Left lobe of liver (tissue), 2 donors: ENCODE data around the gene CYTH2. TPM values are rescaled to one million over a fixed set of nuclear protein-coding genes. Genes with fewer than 3 reads are reported as not detected.
A peak's percentile ranks its signal among the peaks of the same experiment; 100 is the strongest.
"Not testable (repeated sequence)": the region's sequence is repeated elsewhere in the genome, so short reads cannot be mapped to it uniquely, and the experiment has no call there.

Experiments used
- ATAC-seq: fragments of 200-7000 bp; cut with Tn5 transposase; one replicate; pipeline ENCODE4 v1.9.1; 2020; ENCODE audit warnings: mild to moderate bottlenecking, moderate library complexity
- DNase-seq: peaks from one replicate; pipeline ENCODE4 v3.0.0-alpha.2; 2020; ENCODE audit warnings: low spot score
- total RNA-seq: library from RNA; stranded (reverse); gene quantifications from one replicate; pipeline ENCODE4 v1.2.1, GENCODE V29; 2021
- donor health status: DM: no; HTN: no; CAD: no; lungs with moderate emphysema.
- donor health status: DM: no; HTN: yes; CAD: no.

The CYTH2 gene
- total RNA-seq, 1 donor from 2014 or later = 13.9 TPM

DNA sequence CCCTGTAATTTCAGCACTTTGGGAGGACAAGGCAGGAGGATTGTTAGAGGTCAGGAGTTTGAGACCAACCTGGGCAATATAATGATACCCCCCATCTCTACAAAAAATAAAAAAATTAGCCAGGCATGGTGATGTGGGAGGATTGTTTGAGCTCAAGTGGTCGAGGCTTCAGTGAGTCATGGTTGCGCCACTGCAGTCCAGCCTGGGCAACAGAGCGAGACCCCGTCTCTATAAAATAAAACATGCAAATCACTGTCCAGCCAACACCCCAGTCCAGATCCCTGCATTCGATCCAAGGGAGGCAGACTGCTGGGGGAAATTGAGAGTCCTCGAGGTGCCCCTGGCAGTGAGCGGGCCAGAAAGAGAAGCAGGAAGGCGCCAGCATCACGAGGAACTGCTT lies 7.0 kb downstream of the CYTH2 start:
- ATAC-seq = no peak
- no peak for DNase-seq

DNA sequence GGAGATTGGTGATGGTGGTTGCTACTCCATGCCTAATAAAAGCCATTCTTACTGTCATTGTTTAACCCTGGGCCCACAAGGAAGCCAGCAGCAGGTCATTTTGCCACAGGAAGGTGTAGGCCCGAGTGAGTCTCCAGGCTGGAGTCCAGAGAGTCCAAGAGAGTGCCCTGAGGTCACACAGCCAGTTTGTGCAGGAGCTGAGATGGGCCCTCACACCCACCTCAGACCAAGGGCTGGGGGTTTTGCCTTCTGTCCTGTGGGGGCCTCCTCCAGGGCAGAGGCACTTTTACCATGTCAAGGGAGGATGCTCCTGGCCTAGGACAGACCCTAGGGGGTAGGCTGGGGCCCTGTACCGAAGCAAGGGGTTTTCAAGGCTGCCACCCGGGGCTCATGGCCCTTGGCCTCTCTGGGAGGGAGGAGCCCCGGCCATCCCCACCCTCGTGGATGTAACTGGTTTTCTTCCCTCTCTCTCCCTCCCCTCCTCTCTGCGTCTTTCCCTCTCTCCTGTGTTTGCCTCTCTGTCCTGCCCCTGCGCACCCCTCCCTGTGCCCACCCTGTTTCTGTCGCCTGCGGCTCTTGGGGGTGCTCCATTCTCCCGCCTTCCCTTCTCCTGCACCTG lies 8.0 kb downstream of the CYTH2 start:
- no peak for DNase-seq
- no peak for ATAC-seq

DNA sequence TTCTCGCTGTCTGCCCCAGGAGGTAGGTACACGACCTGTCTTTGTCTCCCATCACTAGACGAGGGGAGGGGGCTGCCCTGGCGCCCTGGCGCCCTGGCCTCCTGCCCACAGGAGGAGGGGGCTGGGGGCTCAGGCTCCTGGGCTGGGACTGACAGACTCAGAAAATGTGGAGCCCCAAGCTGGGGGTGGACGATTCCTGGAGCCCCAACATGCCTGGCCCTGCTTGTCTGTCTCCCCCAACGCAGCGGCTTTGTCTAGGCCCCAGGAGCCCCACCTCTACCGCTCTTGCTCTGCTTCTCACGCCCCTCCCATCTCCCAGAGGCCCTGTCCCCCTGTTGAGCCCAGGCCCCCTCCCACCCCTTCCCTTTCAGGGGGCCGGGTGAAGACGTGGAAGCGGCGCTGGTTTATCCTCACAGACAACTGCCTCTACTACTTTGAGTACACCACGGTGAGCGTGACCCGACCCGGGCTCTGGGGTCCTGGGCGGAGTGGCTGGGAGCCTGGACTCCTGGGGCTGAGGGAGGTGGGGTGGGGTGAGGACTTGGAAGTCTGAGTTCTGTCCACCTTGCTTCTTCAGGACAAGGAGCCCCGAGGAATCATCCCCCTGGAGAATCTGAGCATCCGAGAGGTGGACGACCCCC lies 8.6 kb downstream of the CYTH2 start:
- no peak for DNase-seq
- no peak for ATAC-seq

DNA sequence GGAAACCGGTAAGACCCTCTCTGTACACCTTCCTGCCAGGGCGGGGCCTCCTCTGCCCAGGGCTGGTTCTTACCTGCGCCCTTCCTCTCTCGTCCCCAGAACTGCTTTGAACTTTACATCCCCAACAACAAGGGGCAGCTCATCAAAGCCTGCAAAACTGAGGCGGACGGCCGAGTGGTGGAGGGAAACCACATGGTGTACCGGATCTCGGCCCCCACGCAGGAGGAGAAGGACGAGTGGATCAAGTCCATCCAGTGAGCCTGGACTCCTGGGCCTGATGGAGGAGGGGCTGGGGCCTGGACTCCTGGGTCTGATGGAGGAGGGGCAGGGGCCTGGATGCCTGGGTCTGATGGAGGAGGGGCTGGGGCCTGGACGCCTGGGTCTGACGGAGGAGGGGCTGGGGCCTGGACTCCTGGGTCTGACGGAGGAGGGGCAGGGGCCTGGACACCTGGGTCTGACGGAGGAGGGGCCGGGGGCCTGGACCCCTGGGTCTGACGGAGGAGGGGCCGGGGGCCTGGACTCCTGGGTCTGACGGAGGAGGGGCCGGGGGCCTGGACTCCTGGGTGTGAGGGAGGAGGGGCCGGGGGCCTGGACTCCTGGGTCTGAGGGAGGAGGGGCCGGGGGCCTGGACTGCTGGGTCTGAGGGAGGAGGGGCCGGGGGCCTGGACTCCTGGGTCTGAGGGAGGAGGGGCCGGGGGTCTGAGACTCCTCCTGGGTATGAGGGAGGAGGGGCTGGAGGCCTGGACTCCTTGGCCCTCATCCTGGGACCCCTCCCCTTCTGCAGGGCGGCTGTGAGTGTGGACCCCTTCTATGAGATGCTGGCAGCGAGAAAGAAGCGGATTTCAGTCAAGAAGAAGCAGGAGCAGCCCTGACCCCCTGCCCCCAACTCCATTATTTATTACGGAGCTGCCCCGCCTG lies 9.4 kb downstream of the CYTH2 start:
- ATAC-seq = no peak
- no peak for DNase-seq

DNA sequence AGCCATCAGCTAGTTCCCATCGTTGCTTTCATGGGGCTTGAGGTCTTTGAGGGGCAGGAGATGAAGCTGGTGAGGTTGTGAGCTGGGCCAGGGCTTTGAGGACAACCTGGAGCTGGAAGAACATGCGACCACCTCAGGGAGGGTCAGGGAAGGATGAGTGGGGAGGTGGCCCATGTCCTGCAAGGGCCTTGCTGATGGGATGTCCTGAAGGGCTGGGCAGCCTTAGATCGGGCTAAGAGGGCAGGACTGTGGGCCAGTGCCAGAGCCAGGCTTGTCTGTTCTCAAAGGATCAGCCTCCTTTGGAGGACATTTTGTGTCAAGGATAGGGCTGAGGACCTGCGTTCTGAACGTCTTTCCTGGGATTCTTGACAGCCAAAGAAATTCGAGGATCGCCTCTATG lies 10.5 kb downstream of the CYTH2 start:
- peak; percentile 4 for ATAC-seq
- DNase-seq = no peak

DNA sequence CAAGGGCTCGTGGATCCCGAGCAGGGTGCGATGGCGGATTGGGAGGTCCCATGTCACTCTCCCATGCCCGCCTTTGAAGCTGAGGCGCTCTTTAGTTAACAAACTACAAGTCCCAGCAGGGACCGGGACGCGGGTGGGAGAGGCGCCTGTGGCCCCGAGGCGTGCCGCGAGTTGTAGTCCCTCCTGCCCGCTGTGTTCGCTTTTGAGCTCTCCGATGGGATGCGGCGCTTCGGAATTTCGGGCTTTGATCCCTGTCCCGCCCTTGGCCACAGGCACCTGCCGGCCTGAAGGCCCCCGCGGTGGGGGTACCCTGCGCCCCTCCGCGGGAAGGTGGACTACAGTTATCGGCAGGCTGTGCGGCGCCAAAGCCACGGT lies 11.0 kb downstream of the CYTH2 start:
- DNase-seq (no peak), ATAC-seq (peak; percentile 74)

DNA sequence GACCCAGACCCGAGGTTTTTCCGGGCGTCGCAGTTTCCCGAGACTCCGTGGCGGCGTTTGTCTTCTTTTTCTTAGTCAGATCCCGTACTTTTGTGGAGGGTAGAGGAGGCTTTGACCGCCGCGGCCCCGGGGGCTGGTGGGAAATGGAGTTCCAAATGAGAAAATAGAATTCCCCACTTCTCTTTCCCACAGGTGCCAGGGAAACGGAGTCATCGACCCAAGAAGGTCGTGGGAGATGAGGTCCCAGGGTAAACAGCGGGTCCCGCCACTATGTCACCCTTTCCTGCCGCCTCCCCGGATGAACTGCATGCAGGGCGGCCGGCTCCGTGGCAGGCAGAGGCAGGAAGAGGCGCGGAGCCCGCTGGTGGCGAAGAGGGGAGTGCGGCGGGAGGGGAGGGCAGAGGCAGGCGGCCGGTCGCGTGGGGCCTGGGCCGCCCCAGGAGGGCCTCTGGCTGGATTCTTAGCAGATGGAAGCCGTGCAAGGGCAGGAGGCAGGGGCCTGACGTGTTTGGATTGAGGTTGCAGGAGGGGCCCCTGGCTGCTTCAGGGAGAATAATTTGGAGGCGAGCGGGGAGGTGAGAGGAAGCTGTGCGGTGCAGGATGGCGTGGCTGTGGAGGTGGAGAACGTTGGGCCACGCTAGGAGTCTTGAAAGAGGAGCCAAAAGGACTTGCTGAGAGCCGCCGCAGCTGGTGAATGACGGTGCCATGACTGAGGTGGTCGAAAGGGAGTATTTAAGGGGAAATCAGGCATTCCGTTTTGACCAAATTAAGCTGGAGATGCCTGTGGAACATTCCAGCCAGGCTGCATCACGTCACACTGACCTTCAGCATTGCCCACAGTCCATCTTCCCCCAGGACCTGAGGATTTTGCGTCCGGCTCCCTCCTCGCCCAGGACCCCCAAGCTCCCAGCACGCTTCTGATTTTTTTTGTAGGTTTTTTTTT lies 11.7 kb downstream of the CYTH2 start:
- ATAC-seq = peak; percentile 70
- DNase-seq = no peak

DNA sequence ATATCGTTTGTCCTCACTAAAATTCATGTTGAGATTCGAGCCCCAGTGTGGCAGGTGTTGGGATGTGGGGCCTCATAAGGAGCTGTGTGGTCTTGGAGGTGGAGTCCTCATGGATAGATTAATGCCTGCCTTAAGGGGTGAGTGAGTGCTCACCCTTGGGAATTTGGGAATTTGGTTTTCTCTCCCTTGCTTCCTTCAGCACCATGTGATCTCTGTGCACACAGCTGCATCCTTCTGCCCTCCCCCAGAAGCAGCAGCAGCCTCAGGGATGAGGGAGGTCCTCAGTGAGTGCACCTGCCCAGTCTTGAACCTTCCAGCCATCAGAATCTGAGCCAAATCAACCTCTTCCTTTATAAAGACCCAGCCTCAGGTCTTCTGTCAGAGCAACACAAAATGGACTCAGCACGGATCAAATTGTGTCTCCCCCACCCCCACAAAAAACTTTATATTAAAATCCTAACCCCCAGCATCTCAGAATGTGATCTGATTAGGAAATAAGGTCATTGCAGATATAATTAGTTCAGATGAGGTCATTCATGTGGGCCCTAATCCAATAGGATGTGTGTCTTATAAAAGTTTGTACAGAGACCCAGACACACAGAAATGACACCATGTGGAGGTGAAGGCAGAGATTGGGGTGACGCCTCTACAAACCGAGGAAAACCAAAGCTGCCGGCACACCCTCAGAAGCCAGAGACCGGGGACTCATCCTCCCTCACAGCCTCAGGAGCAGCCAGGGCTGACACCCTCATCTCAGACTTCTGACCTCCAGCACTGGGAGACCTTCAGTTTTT lies 12.9 kb downstream of the CYTH2 start:
- no peak for DNase-seq
- ATAC-seq = no peak

DNA sequence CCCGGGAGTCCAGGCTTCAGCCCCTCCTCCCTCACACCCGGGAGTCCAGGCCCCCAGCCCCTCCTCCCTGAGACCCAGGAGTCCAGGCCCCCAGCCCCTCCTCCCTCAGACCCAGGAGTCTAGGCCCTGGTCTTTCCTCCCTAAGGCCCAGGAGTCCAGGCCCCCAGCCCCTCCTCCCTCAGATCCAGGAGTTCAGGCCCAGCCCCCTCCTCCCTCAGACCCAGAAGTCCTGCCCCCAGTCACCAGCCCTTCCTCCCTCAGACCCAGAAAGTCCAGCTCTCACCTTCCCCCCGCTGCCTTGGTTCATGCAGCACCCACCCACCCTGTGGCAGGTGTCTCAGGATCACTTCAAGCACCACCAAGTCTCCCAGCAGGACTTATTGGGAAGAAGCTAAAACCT lies 14.1 kb downstream of the CYTH2 start:
- no peak for DNase-seq
- ATAC-seq = no peak

DNA sequence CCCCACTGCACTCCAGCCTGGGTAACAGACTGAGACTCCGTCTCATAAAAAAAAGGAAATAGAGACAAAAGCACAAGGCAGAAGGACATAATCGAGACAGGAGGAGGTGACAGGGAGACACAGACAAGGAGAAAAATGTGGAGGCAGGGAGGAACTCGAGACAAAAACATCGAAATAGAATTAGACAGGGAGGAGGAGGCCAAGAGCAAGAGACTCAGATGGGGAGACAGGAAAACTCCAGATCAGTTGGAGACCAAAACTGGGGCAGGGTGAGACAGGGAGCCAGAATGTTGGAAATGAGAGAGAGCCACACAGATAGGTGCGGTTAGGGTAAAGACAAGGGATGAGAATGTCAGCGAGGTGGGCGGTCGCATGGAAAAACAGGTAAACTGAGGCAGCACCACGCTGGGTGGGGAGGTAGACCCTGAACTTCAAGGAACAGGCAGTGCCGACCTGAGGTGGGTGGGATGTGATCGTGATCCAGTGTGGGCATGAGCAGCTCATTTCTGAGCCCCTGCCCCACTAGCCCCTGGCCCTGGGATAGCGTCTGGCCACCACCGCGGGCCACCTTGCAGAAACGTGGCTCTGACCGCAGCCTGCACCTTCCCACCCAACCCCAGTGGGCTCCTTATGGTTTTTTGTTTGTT lies 15.2 kb downstream of the CYTH2 start:
- DNase-seq = no peak
- no peak for ATAC-seq

DNA sequence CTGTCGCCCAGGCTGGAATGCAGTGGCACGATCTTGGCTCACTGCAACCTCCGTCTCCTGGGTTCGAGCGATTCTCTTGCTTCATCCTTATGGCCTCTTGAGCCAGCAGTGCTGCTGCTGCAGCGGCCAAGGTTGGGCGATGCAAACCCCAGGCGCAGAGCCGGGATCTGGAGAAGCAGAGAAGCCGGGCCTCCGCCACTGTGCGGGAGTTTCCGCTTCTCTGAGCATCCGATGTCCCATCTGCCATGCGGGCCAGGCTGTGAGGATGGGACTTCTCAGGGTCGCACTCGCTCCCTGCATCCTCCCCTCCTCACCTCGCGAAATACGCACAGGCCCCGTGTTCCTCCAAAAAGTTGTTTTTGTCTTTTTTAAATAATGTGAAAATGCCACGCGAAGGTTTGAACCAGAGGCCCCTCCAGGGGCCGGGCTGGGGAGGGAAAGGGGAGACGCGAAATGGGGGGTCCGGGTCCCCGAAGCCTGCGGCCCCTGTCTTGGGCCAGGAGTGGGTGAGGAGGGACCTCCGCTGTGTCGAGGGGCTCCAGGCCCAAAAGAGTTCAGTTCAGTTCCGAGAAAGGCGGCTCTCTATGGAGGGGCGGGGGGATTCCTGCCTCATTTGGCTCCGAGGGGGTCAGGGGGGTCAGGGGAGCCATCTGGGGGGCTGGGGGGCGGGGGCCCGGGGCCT lies 15.9 kb downstream of the CYTH2 start:
- no peak for ATAC-seq

DNA sequence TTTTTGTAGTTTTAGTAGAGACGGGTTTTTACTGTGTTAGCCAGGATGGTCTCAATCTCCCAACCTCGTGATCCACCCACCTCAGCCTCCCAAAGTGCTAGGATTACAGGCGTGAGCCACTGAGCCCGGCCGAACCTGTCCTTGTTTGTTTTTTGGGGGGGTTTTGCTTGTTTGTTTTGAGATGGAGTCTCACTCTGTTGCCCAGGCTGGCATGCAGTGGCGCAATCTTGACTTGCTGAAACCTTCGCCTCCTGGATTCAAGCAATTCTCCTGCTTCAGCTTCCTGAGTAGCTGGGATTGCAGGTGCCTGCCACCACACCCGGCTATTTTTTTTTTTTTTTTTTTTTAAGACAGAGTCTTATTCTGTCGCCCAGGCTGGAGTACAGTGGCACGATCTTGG lies 17.5 kb downstream of the CYTH2 start:
- DNase-seq, ATAC-seq: not testable (repeated sequence)

More for the DNA sequence above, 15.9 kb downstream of the CYTH2 start:
- no peak for DNase-seq

DNA sequence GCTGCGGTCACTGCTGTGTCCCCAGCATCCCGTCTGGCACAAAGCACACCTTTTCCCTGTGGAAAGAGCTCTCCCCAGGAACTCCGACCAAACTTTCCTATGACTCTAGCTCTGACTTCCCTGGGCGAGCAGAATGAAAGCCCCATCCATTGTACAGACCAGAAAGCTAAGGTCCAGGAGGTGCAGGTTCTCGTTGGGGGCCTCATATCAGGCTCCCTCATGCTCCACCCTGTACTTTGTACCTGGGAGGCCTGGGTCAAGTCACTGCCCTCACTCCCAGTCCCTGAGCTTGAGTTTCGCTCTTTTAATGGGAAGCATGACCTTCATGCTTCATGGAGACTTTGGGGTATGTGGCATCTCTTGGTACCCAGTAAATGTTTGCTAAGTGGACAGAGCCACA lies 18.4 kb downstream of the CYTH2 start:
- ATAC-seq = no peak
- no peak for DNase-seq

DNA sequence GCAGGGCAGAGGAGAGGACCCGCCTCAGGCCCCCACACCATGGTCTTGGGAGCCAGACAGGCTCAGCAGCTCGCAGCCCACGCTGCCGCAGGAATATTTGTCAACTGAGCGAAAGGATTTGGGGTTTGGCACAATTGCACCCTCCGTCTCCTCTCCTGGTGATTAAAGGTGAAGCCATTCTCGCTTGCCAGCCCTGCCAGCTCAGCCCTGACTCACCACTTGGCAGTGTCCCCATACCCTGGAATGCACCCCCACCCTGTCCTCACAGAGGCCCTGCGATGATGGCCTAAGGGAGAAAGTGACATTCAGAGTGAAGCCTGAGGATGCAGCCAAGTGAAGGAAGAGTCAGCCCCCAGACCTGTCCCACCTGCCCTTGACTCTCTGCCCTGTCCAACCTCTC lies 18.8 kb downstream of the CYTH2 start:
- no peak for DNase-seq
- ATAC-seq = peak; percentile 19

DNA sequence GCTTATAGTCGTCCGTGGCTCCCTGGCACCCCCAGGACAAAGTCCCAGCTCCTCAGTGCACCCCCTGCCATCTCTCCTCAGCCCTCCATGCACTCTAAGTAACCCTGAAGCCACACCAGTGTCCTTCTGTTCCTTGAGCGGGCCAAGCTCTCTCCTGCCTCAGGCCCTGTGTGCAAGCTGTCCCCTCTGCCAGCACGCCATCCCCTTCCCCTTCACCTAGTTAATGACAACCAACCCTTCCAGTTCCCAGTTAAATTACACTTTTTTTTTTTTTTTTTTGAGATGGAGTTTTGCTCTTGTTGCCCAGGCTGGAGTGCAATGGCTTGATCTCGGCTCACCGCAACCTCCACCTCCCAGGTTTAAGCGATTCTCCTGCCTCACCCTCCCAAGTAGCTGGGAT lies 19.3 kb downstream of the CYTH2 start:
- not testable (repeated sequence) for ATAC-seq, DNase-seq

DNA sequence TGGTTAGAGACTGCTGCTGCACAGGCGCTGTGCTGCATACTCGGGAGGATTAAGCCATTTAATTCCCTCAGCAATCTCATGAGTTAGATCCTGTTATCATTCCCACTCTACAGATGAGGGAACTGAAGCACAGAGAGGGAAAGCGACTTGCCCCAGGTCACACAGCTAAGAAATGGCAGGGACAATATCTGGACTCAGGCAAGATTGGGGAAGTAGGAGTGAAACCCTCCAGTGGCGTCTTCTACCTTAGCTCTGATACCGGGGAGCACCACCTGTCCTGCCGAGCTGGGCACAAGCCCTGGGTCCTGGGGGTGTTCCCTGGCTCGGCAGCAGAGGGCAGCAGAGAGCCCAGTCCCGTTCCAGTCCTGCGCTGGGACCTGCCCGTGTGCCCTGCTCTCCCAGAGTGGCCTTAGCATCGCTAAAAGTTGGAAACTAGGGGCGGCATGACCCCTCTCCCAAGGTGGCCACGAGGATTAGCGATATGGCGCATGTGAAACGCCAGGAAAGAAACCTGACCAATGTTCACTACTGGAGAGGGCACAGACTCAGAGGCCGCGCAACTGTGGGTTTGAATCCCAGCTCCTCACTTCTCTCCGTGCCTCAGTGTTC lies 20.5 kb downstream of the CYTH2 start:
- peak; percentile 82 for DNase-seq
- peak; percentile 81 for ATAC-seq

DNA sequence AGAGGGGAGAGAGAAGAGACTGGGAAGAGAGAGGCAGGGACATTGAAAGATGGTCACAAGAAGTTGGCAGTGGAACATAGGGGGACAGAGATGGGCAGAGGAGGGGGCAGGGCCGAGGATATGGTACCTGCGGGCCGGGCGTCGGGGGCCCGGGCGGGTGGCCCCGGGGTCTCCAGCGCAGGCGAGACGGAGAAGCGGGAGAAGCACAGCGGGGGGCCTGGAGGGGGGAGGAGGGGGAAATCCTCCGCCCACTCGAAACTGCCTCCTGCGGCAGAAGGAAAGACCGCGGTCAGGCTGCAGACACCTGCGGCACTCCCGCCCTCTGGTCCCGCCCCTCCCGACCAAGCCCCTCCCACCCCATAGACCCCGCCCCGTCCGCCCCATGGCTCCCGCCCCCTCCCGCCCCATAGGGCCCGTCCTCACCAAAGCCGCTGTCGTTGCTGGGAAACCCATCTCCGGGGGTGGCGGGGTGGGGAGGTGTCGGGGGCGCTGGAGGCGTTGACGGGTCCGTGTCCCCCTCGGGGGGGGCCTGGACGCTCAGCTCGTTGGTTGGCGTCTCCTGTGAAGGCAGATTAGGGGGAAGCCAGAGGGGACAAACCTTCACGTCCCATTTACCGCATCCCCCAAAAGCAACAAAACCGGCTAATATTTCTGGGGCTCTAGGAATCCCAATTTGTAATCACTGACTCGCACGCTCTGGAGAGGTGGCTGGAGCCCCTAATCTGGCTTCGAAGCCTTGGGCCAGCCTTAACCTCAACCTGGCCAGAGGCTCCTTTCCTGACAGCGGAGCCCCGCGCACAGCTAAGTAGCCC lies 22.0 kb downstream of the CYTH2 start:
- no peak for ATAC-seq
- no peak for DNase-seq

DNA sequence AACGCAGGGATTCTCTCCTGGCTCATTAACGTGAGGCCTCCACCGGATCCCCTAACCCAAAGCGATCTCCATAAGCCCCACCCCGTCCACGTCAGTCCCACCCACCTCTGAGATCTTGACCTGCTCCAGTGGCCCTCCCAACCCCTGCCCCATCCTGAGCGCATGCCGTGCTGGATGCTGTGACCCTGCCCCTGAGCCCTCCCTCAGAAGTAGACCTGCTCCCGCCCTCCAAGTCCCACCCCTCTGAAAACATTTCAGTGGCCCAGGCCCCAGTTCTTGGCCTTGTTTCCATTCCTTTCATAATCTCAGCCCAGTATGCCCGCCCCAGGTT lies 22.6 kb downstream of the CYTH2 start:
- ATAC-seq = no peak

More for the DNA sequence above, 22.6 kb downstream of the CYTH2 start:
- no peak for DNase-seq
